NCI-H1092 (cell line): ENCODE data around the gene TMEM258.

ENCODE experiments used
- DNase-seq: peaks from one replicate; lab custom pipeline; 2025; lab: John Stamatoyannopoulos, UW

Gene TMEM258

GRCh38 chr11:61792310-61793082 is at the start of gene TMEM258, which contains the start of gene FEN1:
TMEM258 (minus strand) TSS chr11:61792599; CDS start chr11:61792558, 41 bp downstream.
FEN1 (plus strand) TSS chr11:61792911; CDS start chr11:61795362, 2,451 bp downstream.
- DNase-seq = peak; percentile 92

- DNase-seq = no peak
Observed at GRCh38 chr11:61841636-61842527, 49.5 kb upstream of the TMEM258 start.

GRCh38 chr11:61840371-61840770 is 48.0 kb upstream of the TMEM258 start:
- DNase-seq = no peak

GRCh38 chr11:61839742-61840141 is 47.3 kb upstream of the TMEM258 start:
- DNase-seq = no peak

- DNase-seq = no peak
Observed at GRCh38 chr11:61838921-61839320, 46.5 kb upstream of the TMEM258 start.

GRCh38 chr11:61838501-61838900 is 46.1 kb upstream of the TMEM258 start:
- DNase-seq = no peak

GRCh38 chr11:61837411-61838005 is 45.1 kb upstream of the TMEM258 start:
- DNase-seq = no peak

- DNase-seq = no peak
Observed at GRCh38 chr11:61836193-61836592, 43.8 kb upstream of the TMEM258 start.

GRCh38 chr11:61834278-61835048 is 42.1 kb upstream of the TMEM258 start:
- DNase-seq = peak; percentile 72

GRCh38 chr11:61833926-61834277 is 41.5 kb upstream of the TMEM258 start:
- DNase-seq = no peak

GRCh38 chr11:61833471-61833870 is 41.1 kb upstream of the TMEM258 start:
- no peak for DNase-seq

GRCh38 chr11:61832754-61833153 is 40.4 kb upstream of the TMEM258 start:
- peak; percentile 13 for DNase-seq

GRCh38 chr11:61832207-61832606 is 39.8 kb upstream of the TMEM258 start:
- no peak for DNase-seq

- no peak for DNase-seq
Observed at GRCh38 chr11:61830237-61831105, 38.1 kb upstream of the TMEM258 start.

GRCh38 chr11:61829806-61830205 is 37.4 kb upstream of the TMEM258 start:
- no peak for DNase-seq

GRCh38 chr11:61828629-61829407 is 36.4 kb upstream of the TMEM258 start:
- peak; percentile 42 for DNase-seq

GRCh38 chr11:61828379-61828628 is 35.9 kb upstream of the TMEM258 start:
- DNase-seq = no peak

GRCh38 chr11:61827571-61828378 is 35.4 kb upstream of the TMEM258 start, which contains the start of gene FADS2:
FADS2 (plus strand) TSS chr11:61828300; CDS start chr11:61828391, 91 bp downstream.
- DNase-seq = peak; percentile 96

- DNase-seq = peak; percentile 67
Observed at GRCh38 chr11:61826930-61827570, 34.7 kb upstream of the TMEM258 start.
